HG02759 (cell line): Measurements from ENCODE around the gene PIGH.
"Not testable (repeated sequence)": the region's sequence is repeated elsewhere in the genome, so short reads cannot be mapped to it uniquely, and the experiment has no call there.

Experiments
- ATAC-seq: cut with Tn5 transposase; IDR thresholded peaks from one replicate; pipeline ENCODE4 v1.9.1; 2021; ENCODE audit warnings: mild to moderate bottlenecking, moderate library complexity; ENCODE audit not compliant: unreplicated experiment

Gene PIGH

DNA sequence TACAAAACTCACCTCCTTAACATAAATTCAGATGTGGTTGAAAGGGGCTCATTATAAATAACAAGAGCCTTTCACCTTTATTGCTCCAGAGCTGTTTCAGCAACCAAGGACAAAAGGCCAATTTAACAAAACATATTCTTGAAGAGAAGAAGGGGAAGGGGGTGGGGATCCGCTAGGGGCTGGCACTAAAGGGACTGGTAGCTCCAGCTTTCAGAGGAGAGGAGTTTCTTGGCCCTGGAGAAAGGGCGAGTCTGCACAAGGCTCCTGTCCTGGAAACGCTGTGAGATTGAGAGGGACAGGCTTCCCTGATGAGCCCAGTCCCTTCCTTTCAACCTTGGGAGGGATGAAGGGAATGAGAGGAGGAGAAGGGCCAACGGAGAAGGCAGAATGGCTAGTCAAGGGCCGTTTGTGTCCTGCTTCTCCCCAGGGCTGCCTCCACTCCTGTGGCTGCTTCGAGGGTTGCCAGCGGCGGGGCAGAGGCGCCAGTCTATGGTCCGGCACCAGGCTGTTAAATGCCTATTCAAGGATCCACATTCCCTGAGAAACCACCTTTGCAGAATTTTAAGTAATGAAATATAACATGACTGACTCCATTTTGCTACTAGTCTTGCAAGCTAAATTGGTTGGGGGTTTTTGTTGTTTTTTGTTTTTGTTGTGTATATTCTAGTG, 9.7 kb upstream of the PIGH start:
- no peak for ATAC-seq

DNA sequence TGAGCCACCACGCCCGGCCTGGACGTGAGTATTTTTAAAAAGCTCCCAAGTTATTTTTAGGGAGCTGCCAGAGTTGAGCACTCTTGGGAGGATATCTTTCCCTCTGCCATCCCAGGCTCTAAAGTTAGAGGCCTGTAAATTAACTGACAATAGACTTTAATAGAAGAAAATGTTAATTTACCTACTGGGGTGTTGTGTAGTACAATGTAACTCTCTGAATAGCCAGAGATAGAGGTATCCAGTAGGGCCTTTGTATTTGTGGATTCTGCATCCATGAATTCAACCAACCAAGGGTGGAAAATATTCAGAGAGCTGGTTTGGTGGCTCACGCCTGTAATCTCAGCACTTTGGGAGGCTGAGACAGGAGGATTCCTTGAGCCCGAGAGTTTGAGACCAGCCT, 7.6 kb upstream of the PIGH start:
- no peak for ATAC-seq

DNA sequence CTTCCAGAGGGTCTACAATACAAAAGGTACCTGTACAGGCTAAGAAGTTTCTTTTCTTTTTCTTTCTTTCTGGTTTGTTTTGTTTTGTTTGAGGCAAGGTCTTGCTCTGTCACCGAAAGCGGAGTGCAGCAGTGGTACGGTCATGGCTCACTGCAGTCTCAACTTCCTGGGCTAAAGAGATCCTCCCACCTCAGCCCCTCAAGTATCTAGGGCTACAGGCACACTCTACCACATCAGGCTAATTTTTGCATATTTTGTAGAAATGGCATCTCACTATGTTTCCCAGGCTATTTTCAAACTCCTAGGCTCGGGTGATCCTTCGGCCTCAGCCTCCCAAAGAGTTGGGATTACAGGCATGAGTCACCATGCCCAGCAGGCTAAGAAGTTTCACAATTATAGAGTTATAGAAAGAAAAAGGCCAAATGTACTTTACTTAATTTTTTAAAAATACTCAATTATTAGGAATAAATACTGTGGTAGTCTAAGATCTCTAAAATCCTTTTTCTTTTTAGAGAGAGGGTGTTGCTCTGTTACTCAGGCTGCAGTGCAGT, 3.0 kb upstream of the PIGH start:
- ATAC-seq, result peak; percentile 64

DNA sequence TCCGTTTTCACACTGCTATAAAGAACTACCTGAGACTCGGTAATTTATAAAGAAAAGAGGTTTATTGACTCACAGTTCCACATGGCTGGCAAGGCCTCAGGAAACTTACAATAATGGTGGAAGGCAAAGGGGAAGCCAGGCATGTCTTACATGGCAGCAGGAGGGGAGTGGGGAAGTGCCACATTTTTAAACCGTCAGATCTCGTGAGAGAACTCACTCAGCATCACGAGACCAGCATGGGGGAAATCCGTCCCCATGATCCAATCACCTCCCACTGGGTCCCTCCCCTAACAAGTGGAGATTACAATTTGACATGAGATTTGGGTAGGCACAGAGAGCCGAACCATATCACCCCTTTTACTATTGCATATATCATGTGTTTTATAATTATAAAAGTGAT, 2.0 kb upstream of the PIGH start:
- ATAC-seq, result no peak

DNA sequence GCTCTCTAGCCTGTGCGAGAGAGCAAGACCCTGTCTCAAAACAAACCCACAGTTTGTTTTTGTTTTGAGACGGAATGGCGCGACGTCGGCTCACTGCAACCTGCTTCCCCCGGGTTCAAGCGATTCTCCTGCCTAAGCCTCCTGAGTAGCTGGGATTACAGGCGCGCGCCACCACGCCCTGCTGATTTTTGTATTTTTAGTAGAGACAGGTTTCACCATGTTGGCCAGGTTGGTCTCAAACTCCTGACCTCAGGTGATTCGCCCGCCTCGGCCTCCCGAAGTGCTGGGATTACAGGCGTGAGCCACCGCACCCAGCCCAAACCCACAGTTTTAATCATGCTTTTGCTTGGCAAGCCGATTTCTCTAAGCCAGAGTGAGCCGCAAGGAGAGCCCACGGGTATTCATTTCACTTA, 500 bp upstream of the PIGH start:
- ATAC-seq, result not testable (repeated sequence)

DNA sequence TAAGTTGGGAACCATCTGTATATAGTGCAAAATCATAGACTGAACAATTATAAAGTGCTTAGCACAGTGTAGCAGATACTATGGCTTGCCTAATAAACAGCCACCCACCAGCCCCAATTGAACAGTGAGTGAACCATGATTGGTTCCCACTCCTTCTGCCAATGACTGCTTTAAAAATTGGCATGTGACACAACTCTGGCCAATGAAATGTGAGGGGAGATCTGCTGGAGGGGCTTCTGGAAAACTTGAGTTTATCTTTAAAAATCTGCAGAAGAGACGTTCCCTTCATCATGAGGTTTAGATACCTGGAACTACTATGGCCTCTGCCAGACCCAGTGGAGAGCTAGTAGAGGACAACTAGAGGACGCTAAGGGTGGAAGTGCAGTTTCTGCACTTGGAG, 4.7 kb downstream of the PIGH start:
- ATAC-seq, result no peak

DNA sequence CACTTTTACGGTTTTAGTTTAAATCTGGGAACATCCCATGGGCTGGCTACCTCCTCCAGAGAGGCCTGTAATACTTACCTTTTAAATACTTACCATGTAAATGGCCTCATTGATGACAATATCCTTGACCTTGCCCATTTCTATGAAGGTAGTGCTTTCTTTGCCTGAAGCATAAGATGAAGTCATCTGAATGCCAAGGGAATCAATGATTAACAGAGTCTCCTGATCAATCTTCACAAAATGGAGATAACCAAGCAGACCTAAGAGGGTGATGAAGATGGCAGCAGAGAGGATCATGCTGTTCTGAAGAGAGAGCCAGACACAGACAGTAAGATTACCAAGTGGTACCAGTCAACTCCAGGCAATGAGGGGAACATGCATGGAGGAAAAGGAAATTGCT, 6.4 kb downstream of the PIGH start:
- ATAC-seq, result not testable (repeated sequence)

DNA sequence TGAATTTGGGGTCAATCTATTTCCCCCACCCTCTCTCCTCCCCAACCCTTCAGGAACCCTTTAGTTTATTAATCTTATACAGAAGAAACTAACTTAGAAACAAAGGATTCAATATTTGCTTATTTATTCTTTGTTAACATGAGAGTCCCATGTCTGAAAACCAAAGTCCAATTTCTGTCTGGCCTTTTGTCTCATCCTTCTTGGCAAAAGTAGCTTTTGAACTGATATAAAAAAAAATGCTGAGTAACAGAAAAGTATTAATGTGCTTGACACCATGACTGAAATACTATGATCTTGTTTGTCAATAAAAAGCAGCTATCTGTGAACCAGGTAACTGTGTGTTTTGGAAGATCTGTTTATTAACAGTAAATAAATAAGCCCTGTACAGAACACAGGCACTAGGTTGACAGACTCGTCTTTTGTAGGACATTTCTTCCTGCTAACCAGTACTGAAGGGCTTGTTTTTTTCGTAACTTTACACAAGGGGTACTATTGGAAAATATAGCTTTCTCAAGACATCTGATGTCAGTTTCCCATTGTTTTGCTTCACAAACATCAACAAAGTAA, 10.8 kb downstream of the PIGH start:
- no peak for ATAC-seq

DNA sequence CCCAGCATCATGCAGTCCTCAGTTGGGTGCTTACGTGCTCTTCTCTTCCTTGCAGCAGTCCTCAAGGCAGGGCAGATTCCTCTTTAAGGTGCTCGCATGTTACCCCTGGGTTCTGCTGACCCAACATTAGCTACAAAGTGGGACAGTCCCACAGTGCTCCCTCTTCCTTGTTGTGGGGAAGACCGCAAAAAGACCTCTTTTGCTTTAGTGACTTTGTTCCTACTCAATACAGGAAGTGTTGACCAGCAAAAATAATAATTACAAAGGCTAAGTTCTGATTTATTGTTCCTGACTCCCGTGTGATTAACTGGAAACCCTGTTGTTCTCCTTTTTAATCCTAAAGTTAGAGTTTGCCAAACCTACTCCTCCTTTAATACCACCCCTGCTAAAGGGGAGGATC, 13.7 kb downstream of the PIGH start:
- no peak for ATAC-seq

DNA sequence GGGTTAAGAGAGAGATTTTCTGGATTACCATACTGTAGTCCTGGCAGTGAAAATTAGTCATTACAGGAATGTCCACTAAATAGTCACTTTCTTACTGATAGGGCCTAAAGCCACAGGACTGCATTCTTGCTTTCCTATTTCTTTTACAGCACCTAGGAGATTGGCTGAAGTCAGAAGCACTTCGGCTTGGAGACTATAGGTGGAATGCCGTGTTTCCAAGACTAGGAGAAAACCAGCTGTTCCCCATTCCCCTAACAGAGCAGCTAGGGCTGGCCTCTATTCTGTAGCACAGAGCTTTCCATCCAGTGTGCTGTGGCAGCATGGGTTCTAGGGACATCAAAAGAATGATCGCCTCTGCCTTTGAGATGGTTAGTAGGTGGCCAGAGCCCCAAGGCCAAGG, 15.1 kb downstream of the PIGH start:
- ATAC-seq, result no peak

DNA sequence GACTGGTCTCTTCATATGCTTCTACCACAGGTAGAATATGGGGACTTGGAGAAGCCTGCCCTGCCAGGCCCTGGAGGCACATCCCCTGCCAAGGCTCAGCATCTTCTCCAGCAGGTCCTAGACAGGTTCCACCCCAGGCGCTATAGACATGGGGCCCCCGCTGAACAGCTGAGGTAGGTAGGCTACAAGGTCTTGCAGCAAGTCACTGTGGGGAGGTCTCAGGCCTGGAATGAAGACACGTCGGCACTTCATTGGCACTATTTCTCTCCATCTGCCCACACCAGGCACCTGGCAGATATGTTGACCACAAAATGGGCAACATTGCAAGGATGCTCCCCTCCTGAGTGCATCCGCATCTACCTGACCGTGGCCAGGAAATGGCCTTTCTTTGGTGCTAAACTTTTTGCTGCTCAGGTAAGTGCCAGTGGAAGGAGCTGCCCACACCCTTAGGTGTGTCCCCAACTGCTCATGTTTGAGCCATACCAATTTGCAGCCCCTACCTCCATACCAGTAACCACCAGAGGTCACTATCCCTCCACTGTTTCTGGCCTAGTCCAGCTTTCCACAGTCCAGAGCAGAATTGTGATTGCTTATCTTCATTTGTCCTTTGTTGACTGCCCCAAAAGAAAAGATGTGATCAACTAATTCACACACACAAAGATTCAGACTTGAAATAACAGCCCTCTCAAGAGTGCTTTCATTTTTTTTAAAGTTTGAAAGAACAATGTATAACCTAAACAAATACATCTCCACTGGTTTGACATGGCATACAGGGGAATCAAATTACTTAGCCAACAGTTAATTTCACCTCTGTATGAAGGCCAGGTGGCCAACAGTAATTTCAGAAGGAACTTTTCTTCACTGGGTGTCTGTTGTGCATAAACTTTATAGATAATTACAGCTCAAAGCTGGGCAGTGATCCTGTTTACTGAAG, 16.1 kb downstream of the PIGH start:
- ATAC-seq, result peak; percentile 74

DNA sequence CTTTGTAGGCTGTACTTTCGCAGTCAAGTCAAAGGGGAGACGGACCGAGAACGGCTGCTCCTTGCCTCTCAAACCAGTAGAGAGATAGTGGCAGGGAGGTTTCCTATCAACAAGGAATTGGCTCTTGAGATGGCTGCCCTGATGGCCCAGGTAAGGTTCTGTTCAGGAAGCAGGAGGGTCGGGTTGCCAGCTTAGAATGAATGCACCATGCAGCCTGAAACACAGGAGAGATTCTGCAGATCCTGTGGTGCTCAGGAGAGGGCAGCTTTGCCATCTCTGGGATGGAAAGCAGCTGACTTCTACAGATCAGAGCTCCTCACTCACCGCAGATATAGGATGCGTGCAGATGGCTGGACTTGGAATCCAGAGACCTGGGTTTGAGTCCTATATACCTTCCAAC, 18.0 kb downstream of the PIGH start:
- ATAC-seq, result no peak

DNA sequence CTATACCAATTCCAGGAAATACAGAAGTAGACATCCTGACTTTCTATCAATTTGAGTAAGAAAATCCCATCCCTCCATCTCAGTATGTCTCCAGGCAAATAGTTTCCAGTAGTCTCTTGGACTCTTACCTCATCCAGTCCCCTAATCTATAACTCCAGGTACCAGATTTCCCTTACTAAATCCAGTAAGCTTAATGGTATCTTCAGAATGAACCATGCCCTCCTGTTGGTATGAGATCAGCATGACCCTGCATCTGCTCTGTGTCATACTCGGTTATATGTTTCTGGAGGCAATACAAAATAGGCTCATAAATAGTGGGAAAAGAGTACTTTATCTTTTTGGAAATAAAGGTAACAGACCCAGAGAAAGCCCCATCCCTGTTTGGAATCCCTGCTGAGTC, 18.4 kb downstream of the PIGH start:
- no peak for ATAC-seq

DNA sequence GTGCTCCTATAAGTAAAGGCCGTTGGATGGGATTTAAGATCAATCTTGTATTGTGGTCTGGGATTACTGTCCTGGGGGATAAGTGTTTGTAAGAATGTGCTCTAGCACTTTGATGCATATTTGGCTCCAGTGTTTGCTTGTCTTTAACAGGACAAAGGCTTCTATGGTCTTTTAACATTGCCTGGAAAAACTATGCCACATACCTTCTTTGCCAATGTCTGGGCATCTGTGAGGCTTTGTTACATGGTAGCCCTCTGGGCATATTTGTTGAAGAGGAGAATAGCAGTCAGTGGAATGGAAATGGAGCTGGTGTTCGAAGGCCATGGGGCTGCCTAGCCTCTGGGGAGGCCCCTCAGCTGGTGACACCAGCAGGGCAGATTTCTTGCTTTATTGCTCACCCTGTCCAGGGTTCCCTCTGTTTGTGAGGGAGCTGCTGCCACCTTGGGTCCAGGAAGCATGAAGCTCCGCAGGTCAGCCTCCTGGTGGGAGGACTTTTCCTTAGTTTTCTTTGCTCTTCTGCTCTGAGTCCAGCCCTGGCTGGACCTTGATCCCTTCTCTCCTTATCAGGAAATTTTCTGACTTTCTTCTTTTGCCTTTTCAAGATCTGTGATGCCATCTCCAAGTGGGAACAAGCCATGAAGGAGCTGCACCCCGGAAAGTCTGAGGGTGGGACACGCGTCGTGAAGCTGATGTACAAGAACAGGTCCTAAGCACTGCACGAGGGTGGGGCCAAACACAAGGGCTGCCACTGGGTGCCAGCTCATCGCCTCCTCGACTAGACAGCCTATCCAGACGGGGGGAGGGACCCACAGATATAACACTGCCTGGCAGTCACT, 19.5 kb downstream of the PIGH start:
- no peak for ATAC-seq

DNA sequence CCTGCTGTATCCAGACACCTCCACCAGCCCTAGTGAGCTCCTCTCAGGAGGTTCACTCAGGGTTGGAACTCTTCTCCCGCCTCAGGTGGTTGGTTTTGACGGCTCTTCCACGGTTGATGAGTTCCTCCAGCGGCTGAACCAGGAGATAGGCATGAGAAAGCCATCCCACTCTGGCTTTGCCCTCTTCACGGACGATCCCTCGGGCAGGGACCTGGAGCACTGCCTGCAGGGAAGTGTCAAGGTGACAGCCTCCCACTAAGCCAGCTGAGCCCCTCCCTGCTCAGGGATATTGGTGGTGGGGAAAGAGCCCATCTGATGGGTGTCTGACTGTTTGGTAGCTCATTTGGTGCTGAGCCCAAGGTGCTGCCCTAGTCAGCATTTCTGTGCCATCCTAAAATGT, 20.4 kb downstream of the PIGH start:
- no peak for ATAC-seq

DNA sequence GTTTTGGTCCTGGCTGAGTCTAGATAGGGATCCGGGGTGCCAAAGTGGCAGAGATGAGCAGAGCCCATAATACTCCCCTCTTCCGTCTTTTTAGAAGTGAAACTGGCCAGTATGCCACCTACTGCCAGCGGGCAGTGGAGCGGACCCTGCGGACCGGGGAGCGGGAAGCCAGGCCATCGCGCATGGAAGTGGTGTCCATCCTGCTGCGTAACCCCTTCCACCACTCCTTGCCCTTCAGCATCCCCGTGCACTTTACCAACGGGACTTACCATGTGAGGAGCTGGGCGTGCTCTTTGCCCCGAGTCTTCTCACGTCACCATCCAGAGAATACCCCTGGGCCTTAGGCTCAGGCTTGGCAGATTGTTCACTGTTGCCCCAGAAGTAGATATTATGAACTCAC, 21.0 kb downstream of the PIGH start:
- ATAC-seq, result no peak

DNA sequence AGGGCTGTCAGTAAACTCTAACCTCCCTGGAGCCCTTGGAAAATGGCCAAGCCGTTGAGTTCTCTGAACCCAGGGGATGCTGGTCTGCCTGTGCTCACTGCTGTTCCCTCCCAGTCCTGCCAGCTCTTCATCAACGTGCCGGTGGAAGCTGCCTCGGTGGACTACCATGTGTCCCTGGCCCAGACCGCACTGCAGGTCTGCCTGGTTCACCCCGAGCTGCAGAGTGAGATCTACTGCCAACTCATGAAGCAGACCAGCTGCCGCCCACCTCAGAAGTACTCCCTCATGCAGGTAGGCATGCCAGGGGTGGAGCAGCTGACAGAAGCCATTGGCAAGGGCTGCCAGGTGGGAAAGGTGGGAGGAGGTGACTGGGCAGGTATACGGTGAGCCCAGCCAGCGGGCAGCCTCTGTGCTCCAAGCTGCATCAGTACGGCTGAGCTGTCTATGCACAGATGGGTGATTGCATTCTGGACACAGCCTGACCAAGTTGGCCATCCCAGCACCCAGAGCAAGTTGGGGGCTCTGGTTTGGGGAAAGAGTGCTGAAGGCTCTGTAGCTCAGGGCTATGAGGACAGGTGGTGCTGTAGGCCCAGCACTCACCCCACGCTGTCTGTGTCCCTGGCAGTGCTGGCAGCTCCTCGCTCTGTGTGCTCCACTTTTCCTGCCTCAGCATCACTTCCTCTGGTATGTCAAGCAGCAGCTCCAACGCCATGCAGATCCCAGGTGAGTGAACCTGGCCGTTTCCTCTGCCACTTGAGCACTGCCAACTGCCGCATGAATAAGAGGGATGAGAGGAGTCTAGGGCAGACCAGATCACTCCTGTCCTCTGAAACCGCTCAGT, 21.9 kb downstream of the PIGH start:
- ATAC-seq, result no peak

DNA sequence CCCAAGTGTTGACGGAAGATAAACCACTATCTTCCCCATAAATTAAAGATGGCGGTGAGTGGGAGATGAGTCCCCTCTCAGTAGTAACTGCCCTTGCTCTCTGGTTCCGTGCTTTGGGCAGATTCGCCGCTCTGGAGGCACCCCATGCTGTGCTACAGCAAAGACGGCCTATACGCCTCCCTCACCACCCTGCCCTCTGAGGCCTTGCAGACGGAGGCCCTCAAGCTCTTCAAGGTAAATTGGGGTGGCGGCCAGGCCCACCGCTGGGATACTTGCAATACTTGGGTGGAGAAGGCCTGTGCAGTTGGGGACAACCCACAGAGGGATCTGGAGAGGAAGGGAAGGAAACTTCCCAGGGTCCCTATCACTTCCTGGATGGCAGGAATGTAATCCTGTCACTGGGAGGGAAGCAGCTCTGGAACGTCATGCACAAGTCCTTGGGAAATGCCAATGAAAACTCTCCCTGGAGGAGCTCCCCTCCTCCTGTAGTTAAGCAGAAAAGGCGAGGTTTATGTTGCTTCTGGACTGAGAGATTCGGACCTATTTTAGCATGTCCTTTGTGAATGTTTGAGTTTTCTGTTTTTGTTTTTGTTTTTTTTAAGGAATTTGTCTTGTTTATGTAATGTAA, 22.8 kb downstream of the PIGH start:
- ATAC-seq, result no peak

DNA sequence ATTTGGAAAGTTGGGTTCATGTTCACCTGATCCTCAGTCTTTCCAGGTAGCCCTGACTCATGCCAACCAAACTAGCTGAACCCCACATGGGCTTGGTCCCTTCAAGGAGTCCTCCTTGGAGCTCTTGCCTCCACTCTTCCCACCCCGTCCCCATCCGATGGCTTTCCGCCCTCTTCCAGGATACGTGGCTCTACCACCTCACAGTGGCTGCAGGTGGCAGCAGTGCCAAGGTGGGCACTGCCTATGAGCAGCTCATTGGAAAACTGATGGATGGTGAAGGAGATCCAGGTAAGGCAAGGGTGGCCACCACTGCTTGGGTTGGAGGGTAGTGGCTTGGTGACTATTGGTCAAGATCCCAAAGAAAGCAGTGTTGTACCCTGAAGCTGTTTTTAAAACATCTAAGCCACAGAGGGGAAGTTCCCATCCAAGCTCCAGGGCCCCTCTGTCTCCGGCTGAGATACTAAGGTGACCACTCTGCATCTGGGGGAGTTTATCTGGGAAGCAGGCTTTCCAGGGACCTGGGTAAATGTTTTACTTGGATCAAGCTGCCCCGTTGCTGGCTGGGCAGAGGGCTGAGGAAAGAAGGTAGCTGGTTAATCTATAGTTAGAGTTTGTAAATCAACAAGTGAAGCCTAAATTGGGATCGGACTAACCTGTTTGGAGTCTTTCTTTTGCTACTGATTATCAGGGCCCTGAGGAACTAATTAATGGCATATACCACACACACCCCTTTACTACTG, 23.7 kb downstream of the PIGH start:
- no peak for ATAC-seq
